ENCODE data around the gene PRR35. TPM values are rescaled to one million over a fixed set of nuclear protein-coding genes. Genes with fewer than 3 reads are reported as not detected.

PRR35 gene
- polyA plus RNA-seq, 1 donor (not counting 4 experiments of a cell fraction or from before 2014, with no cell fraction given): not detected

DNA sequence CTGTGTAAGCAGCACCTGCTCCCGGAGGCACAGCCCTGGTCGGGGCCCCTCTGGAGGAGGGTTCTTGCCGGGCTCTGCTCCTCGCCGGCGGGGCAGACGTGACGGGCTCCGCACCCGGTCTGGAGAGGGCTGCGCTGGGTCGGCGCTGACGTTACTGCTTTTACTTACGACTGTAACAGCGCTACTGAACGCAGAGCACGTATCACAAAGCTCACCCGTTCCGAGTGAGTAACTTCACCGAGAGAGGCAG, 28.4 kb downstream of the PRR35 start:
- Histone ChIP-seq H3K9me3 (ENCODE audit: control insufficient read depth, low read depth, low read length) (no peaks in the 10 kb centered on the region), H3K9ac (ENCODE audit: control insufficient read depth, extremely low read depth, insufficient read depth, low read length) (peak overlapping the region; percentile 89)
- DNase-seq (ENCODE audit: low read depth, low spot score): no peak

DNA sequence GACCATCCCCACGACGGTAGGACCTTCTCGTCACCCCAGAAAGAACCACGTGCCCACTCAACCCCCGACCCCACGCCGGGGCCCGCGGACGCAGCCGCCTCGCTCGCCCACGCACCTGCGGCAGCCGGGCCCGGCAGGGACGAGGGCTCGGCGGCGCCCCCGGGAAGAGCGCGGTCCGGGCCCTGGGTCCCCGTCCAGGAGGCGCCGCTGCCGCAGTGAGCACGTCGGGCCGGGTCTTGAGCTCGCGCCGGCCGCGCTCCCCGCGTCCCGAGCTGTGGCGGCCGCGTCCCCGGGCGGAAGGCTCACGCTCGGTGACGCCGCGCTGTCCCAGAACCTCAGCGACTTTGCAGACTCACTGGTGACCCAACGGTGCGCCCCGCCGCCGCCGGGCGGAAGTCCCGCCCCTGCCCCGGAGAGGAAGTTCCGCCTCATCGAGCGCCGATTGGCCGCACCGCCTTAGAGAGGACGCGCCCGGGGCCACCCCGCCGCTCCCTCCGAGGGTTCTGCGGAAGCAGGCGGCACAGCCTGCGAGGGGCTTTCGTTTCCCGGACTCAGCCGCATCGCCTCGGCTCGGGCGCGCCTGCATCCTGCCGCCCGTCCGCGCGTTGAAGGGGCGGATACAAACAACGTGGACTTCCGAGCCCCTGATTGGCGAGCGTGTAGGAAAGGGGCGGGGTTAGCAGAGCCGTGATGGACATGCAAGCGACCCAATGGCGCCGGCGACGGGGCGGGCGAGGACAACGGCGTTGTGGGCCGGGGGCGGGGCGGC, 28.9 kb downstream of the PRR35 start:
- Histone ChIP-seq H3K79me2 (ENCODE audit: control insufficient read depth, insufficient read depth, low read length) (peaks cover 21% of the 10 kb centered on the region), H3K9ac (ENCODE audit: control insufficient read depth, extremely low read depth, insufficient read depth, low read length) (peak overlapping the region; percentile 89), H3K4me2 (ENCODE audit: control insufficient read depth, extremely low read depth, insufficient read depth, low read depth, low read length) (peak overlapping the region; percentile 94), H3K36me3 (ENCODE audit: control insufficient read depth in 2 of 2, extremely low read depth in 1 of 2, insufficient read depth in 2 of 2, low read length in 2 of 2) (no peaks in the 10 kb centered on the region), H2AFZ (ENCODE audit: control insufficient read depth, low read length) (peak overlapping the region; percentile 94), H3K4me3 (ENCODE audit: control insufficient read depth in 2 of 3, extremely low read depth in 1 of 3, insufficient read depth in 2 of 3, low read depth in 1 of 3, low read length in 3 of 3) (peak overlapping the region; percentile 80 to 90 (median 88)), H4K20me1 (ENCODE audit: control insufficient read depth, extremely low read depth, insufficient read depth, low read length) (peaks cover 25% of the 10 kb centered on the region), H3K9me1 (ENCODE audit: control insufficient read depth, extremely low read depth, insufficient read depth, low read length) (peaks cover 12% of the 10 kb centered on the region), H3K27me3 (ENCODE audit: control insufficient read depth, extremely low read depth, insufficient read depth, low read length) (peaks cover 3% of the 10 kb centered on the region), H3K9me3 (ENCODE audit: control insufficient read depth, low read depth, low read length) (no peaks in the 10 kb centered on the region), H3K4me1 (ENCODE audit: control insufficient read depth, extremely low read depth, insufficient read depth, low read length) (peaks cover 48% of the 10 kb centered on the region), H3K27ac (ENCODE audit: control insufficient read depth, insufficient read depth, low read length) (peak overlapping the region; percentile 89)
- FAIRE-seq (no peak), DNase-seq (ENCODE audit: low read depth, low spot score) (peak; percentile 75)
- dilution Hi-C loops (cut with MboI; ENCODE audit: extremely low pct_ligation_motif_present, low sequenced_read_pairs): no loop called here
- TF ChIP-seq, protein P1, sequence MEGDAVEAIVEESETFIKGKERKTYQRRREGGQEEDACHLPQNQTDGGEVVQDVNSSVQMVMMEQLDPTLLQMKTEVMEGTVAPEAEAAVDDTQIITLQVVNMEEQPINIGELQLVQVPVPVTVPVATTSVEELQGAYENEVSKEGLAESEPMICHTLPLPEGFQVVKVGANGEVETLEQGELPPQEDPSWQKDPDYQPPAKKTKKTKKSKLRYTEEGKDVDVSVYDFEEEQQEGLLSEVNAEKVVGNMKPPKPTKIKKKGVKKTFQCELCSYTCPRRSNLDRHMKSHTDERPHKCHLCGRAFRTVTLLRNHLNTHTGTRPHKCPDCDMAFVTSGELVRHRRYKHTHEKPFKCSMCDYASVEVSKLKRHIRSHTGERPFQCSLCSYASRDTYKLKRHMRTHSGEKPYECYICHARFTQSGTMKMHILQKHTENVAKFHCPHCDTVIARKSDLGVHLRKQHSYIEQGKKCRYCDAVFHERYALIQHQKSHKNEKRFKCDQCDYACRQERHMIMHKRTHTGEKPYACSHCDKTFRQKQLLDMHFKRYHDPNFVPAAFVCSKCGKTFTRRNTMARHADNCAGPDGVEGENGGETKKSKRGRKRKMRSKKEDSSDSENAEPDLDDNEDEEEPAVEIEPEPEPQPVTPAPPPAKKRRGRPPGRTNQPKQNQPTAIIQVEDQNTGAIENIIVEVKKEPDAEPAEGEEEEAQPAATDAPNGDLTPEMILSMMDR (optimal IDR thresholded peaks at IDR 0.05 in 1 of 3, IDR thresholded peaks at IDR 0.05 in 1 of 3, conservative IDR thresholded peaks at IDR 0.05 in 1 of 3; ENCODE audit: extremely low read depth in 1 of 3, insufficient read depth in 2 of 3, low read length in 3 of 3): no peak
- TF ChIP-seq EZH2 (IDR thresholded peaks at IDR 0.05; ENCODE audit: low read length): no peak

More for the DNA sequence above, 28.4 kb downstream of the PRR35 start:
- Histone ChIP-seq H3K4me1 (ENCODE audit: control insufficient read depth, extremely low read depth, insufficient read depth, low read length) (peaks cover 43% of the 10 kb centered on the region), H2AFZ (ENCODE audit: control insufficient read depth, low read length) (peak overlapping the region; percentile 4), H3K27ac (ENCODE audit: control insufficient read depth, insufficient read depth, low read length) (peak overlapping the region; percentile 89), H3K36me3 (ENCODE audit: control insufficient read depth in 2 of 2, extremely low read depth in 1 of 2, insufficient read depth in 2 of 2, low read length in 2 of 2) (no peaks in the 10 kb centered on the region), H3K4me2 (ENCODE audit: control insufficient read depth, extremely low read depth, insufficient read depth, low read depth, low read length) (peak overlapping the region; percentile 94), H4K20me1 (ENCODE audit: control insufficient read depth, extremely low read depth, insufficient read depth, low read length) (peaks cover 20% of the 10 kb centered on the region), H3K27me3 (ENCODE audit: control insufficient read depth, extremely low read depth, insufficient read depth, low read length) (peaks cover 3% of the 10 kb centered on the region), H3K4me3 (ENCODE audit: control insufficient read depth in 2 of 3, extremely low read depth in 1 of 3, insufficient read depth in 2 of 3, low read depth in 1 of 3, low read length in 3 of 3) (peak overlapping the region; percentile 80 to 90 (median 88)), H3K79me2 (ENCODE audit: control insufficient read depth, insufficient read depth, low read length) (peaks cover 21% of the 10 kb centered on the region), H3K9me1 (ENCODE audit: control insufficient read depth, extremely low read depth, insufficient read depth, low read length) (peaks cover 12% of the 10 kb centered on the region)
- no peak for TF ChIP-seq EZH2 (IDR thresholded peaks at IDR 0.05; ENCODE audit: low read length)
- FAIRE-seq: no peak
- dilution Hi-C loops (cut with MboI; ENCODE audit: extremely low pct_ligation_motif_present, low sequenced_read_pairs): no loop called here

Measured in keratinocyte (primary cell).